Left ventricle myocardium superior (tissue), 1 donor: ENCODE data around the gene BMI1. TPM values are rescaled to one million over a fixed set of nuclear protein-coding genes. Genes with fewer than 3 reads are reported as not detected.

Experiments
- ATAC-seq: fragments of 200-7000 bp; cut with Tn5 transposase; one replicate; pipeline ENCODE4 v1.9.1; 2020; ENCODE audit warnings: mild to moderate bottlenecking, moderate library complexity
- DNase-seq: peaks from one replicate; pipeline ENCODE4 v3.0.0-alpha.2; 2020
- intact Hi-C: fragments of 100-400 bp; cut with micrococcal nuclease; formaldehyde crosslinking; loops from one replicate; pipeline ENCODE4 v1.11.0; 2022
- total RNA-seq: library from RNA; stranded (reverse); fragmentation: NEBNext Ultra II Directional; extraction: Animal tissue kit (Norgen Biotek cat#: 25700); gene quantifications from one replicate; pipeline ENCODE4 v1.2.1, GENCODE V29; 2021
- donor health status: DM: no; HTN: yes; CAD: no; lungs with severe emphysema.

The BMI1 gene
- total RNA-seq, 1 donor from 2014 or later: 38.8 TPM

GRCh38 chr10:22333975-22334282, 13.0 kb downstream of the BMI1 start:
- DNase-seq (no peak), ATAC-seq (no peak)
- intact Hi-C loops: no loop called here

GRCh38 chr10:22334414-22335172, 13.7 kb downstream of the BMI1 start:
- intact Hi-C loops: no loop called here
- peak; percentile 42 for ATAC-seq
- DNase-seq: peak; percentile 39

GRCh38 chr10:22335173-22335933, 14.5 kb downstream of the BMI1 start:
- ATAC-seq (peak; percentile 65), DNase-seq (peak; percentile 65)
- intact Hi-C loops: no loop called here

- ATAC-seq (no peak), DNase-seq (no peak)
- intact Hi-C loops: no loop called here
Measured at GRCh38 chr10:22338185-22338900, 17.4 kb downstream of the BMI1 start.

- intact Hi-C loops: no loop called here
- no peak for DNase-seq
- no peak for ATAC-seq
Measured at GRCh38 chr10:22338931-22339330, 18.0 kb downstream of the BMI1 start.

GRCh38 chr10:22339761-22340328, 18.9 kb downstream of the BMI1 start:
- ATAC-seq: no peak
- intact Hi-C loops: no loop called here
- DNase-seq: no peak

- ATAC-seq (peak; percentile 89), DNase-seq (peak; percentile 78)
- intact Hi-C loops: no loop called here
Measured at GRCh38 chr10:22340329-22341189, 19.7 kb downstream of the BMI1 start.

- intact Hi-C loops: no loop called here
- DNase-seq (no peak), ATAC-seq (peak; percentile 32)
Measured at GRCh38 chr10:22341190-22341925, 20.5 kb downstream of the BMI1 start.

- intact Hi-C loops: no loop called here
- DNase-seq: no peak
- no peak for ATAC-seq
Measured at GRCh38 chr10:22341926-22342196, 21.0 kb downstream of the BMI1 start.

GRCh38 chr10:22342421-22342820, 21.5 kb downstream of the BMI1 start:
- ATAC-seq (no peak), DNase-seq (no peak)
- intact Hi-C loops: no loop called here

- ATAC-seq (no peak), DNase-seq (no peak)
- intact Hi-C loops: no loop called here
Measured at GRCh38 chr10:22343731-22344130, 22.8 kb downstream of the BMI1 start.

GRCh38 chr10:22344249-22344648, 23.4 kb downstream of the BMI1 start:
- intact Hi-C loops: no loop called here
- no peak for DNase-seq
- ATAC-seq: no peak

- ATAC-seq: no peak
- DNase-seq: no peak
- intact Hi-C loops: no loop called here
Measured at GRCh38 chr10:22344781-22345300, 23.9 kb downstream of the BMI1 start.

- no peak for ATAC-seq
- peak; percentile 70 for DNase-seq
- intact Hi-C loops: no loop called here
Measured at GRCh38 chr10:22345301-22346095, 24.6 kb downstream of the BMI1 start, which contains the start of gene SPAG6. Gene SPAG6, plus strand, starts transcription at chr10:22345496. Its CDS starts 116 bp downstream, at chr10:22345612.

- ATAC-seq (no peak), DNase-seq (no peak)
- intact Hi-C loops: no loop called here
Measured at GRCh38 chr10:22346096-22346661, 25.3 kb downstream of the BMI1 start.

- intact Hi-C loops: no loop called here
- ATAC-seq (no peak), DNase-seq (no peak)
Measured at GRCh38 chr10:22349755-22350154, 28.9 kb downstream of the BMI1 start.

- no peak for DNase-seq
- intact Hi-C loops: no loop called here
Measured at GRCh38 chr10:22351131-22351703, 30.3 kb downstream of the BMI1 start.

More at GRCh38 chr10:22351131-22351703, 30.3 kb downstream of the BMI1 start:
- no peak for ATAC-seq
